SK-N-SH (cell line): Measurements from ENCODE around the gene SEC24B. TPM values are rescaled to one million over a fixed set of nuclear protein-coding genes. Genes with fewer than 3 reads are reported as not detected.

Source experiments
- CTCF ChIA-PET: fragments of 300-600, 350-600 bp; formaldehyde crosslinking; extraction: SDS; loops from one replicate; lab custom pipeline; 2021; lab: Yijun Ruan, JAX
- POLR2A ChIA-PET: fragments of 350-600 bp; sonication (Branson Sonifier 250); formaldehyde crosslinking; extraction: SDS; loops from one replicate; lab custom pipeline; 2020; ENCODE audit warnings: antibody characterized with exemption, inconsistent platforms; lab: Yijun Ruan, JAX
- DNase-seq: peaks from one replicate; pipeline ENCODE4 v3.0.0; 2012
- H2AFZ ChIP-seq: fragments of 200-600 bp; sonication (generic); 2 replicates; pipeline ENCODE4 v1.8.1; 2016; ENCODE audit warnings: antibody characterized with exemption, mild to moderate bottlenecking, low read depth
- H3F3A ChIP-seq: fragments of 200-600 bp; sonication (generic); replicated peaks from 2 replicates; pipeline ENCODE3; 2016; ENCODE audit warnings: antibody characterized with exemption, mild to moderate bottlenecking; ENCODE audit not compliant: insufficient read depth
- H3K27ac ChIP-seq, 2 experiments: fragments of 200-500 bp in 1 of 2; fragments of 200-600 bp in 1 of 2; sonication (Bioruptor generic) in 1 of 2; sonication (generic), shearing (Covaris generic) in 1 of 2; 2 replicates each; pipeline versions ENCODE4 v1.5.1 to v1.6.1; 2014 to 2016; ENCODE audit warnings: low read depth in 2 of 2, inconsistent platforms in 1 of 2, low read length in 1 of 2, mild to moderate bottlenecking in 1 of 2, mixed read lengths in 1 of 2
- H3K27me3 ChIP-seq: fragments of 200-600 bp; sonication (generic), shearing (Covaris generic); 2 replicates; pipeline ENCODE4 v1.6.1; 2016; ENCODE audit warnings: mixed run types; ENCODE audit not compliant: insufficient read depth
- H3K36me3 ChIP-seq, 2 experiments: fragments of 200-500 bp in 1 of 2; fragments of 200-600 bp in 1 of 2; sonication (Bioruptor generic) in 1 of 2; sonication (generic) in 1 of 2; replicated peaks in 1 of 2; 2 replicates each; pipeline versions ENCODE3 to v1.5.1; 2014 to 2016; ENCODE audit warnings: low read length in 1 of 2, mild to moderate bottlenecking in 1 of 2; ENCODE audit not compliant: insufficient read depth in 2 of 2, control insufficient read depth in 1 of 2
- H3K4me1 ChIP-seq, 2 experiments: fragments of 200-500 bp in 1 of 2; fragments of 200-600 bp in 1 of 2; sonication (Bioruptor generic) in 1 of 2; sonication (generic), shearing (Covaris generic) in 1 of 2; 2 replicates each; pipeline versions ENCODE4 v1.5.1 to v1.6.1; 2014 to 2016; ENCODE audit warnings: low read depth in 1 of 2, low read length in 1 of 2, mixed run types in 1 of 2; ENCODE audit not compliant: insufficient read depth in 2 of 2, control insufficient read depth in 1 of 2
- H3K4me2 ChIP-seq: fragments of 200-600 bp; sonication (generic), shearing (Covaris generic); 2 replicates; pipeline ENCODE4 v1.6.1; 2017; ENCODE audit warnings: mixed run types
- H3K4me3 ChIP-seq, 2 experiments: fragments of 200-500 bp in 1 of 2; fragments of 200-600 bp in 1 of 2; sonication (Bioruptor generic) in 1 of 2; sonication (generic), shearing (Covaris generic) in 1 of 2; 2 replicates each; pipeline versions ENCODE4 v1.5.1 to v1.8.1; 2014 to 2016; ENCODE audit warnings: low read depth in 2 of 2, inconsistent platforms in 1 of 2, low read length in 1 of 2, mild to moderate bottlenecking in 1 of 2, mixed read lengths in 1 of 2, moderate library complexity in 1 of 2
- H3K79me2 ChIP-seq: fragments of 200-600 bp; sonication (generic); 2 replicates; pipeline ENCODE4 v1.8.1; 2017; ENCODE audit warnings: mild to moderate bottlenecking; ENCODE audit not compliant: insufficient read depth
- H3K9ac ChIP-seq: fragments of 200-600 bp; sonication (generic); 2 replicates; pipeline ENCODE4 v1.6.1; 2017; ENCODE audit warnings: mixed run types
- H3K9me2 ChIP-seq: fragments of 200-600 bp; sonication (generic); 2 replicates; pipeline ENCODE4 v1.6.1; 2017; ENCODE audit warnings: mixed run types
- H3K9me3 ChIP-seq: fragments of 200-600 bp; sonication (generic); 2 replicates; pipeline ENCODE4 v1.6.1; 2017; ENCODE audit warnings: mixed run types, mild to moderate bottlenecking, moderate library complexity
- H4K20me1 ChIP-seq: fragments of 200-600 bp; sonication (generic); 2 replicates; pipeline ENCODE4 v1.6.1; 2017; ENCODE audit warnings: mild to moderate bottlenecking, mixed run types; ENCODE audit not compliant: insufficient read depth
- ELF1 ChIP-seq: IDR thresholded peaks from 2 replicates; pipeline ENCODE4 v1.4.0; 2012
- EP300 ChIP-seq, 2 experiments: IDR thresholded peaks; 2 replicates each; pipeline versions ENCODE4 v1.4.0 to v1.6.1; 2012; ENCODE audit warnings: borderline replicate concordance in 1 of 2, low read depth in 1 of 2, low read length in 1 of 2
- FOXM1 ChIP-seq: IDR thresholded peaks from 2 replicates; pipeline ENCODE4 v1.4.0; 2012; ENCODE audit warnings: low read depth, mild to moderate bottlenecking
- GABPA ChIP-seq: IDR thresholded peaks from 2 replicates; pipeline ENCODE4 v1.4.0; 2012; ENCODE audit warnings: low read depth, mild to moderate bottlenecking
- JUND ChIP-seq: IDR thresholded peaks from 2 replicates; pipeline ENCODE4 v1.4.0; 2012
- MEF2A ChIP-seq: IDR thresholded peaks from 2 replicates; pipeline ENCODE4 v1.4.0; 2012; ENCODE audit warnings: low read depth, borderline replicate concordance
- MXI1 ChIP-seq: IDR thresholded peaks from 2 replicates; pipeline ENCODE4 v1.6.1; 2012; ENCODE audit warnings: mild to moderate bottlenecking, low read depth, low read length, improper control_type of control experiment
- POLR2AphosphoS5 ChIP-seq: IDR thresholded peaks from 2 replicates; pipeline ENCODE4 v1.6.1; 2012; ENCODE audit warnings: low read depth, low read length
- RAD21 ChIP-seq: IDR thresholded peaks from 2 replicates; pipeline ENCODE4 v1.6.1; 2012; ENCODE audit warnings: mild to moderate bottlenecking, low read length
- RCOR1 ChIP-seq: fragments of 150-350 bp; IDR thresholded peaks from 2 replicates; pipeline ENCODE4 v1.6.1; 2017; ENCODE audit warnings: antibody characterized with exemption, low read length
- SMC3 ChIP-seq: IDR thresholded peaks from 2 replicates; pipeline ENCODE4 v1.6.1; 2012; ENCODE audit warnings: low read depth, low read length, improper control_type of control experiment
- TEAD4 ChIP-seq: IDR thresholded peaks from 2 replicates; pipeline ENCODE4 v1.4.0; 2012; ENCODE audit warnings: mild to moderate bottlenecking, borderline replicate concordance; ENCODE audit not compliant: insufficient read depth
- YY1 ChIP-seq: IDR thresholded peaks from 2 replicates; pipeline ENCODE4 v1.4.0; 2012; ENCODE audit warnings: low read depth, mild to moderate bottlenecking
- WGBS: methylation state at CpG from one replicate; pipeline ENCODE4 v1.1.6; 2017; ENCODE audit warnings: low lambda C conversion rate; 5-methylcytosine and 5-hydroxymethylcytosine counted together
- polyA plus RNA-seq, 3 experiments: library from polyadenylated mRNA; depleted of rRNA; stranded (reverse); fragments of >200 nt; gene quantifications; 2 replicates each; pipeline ENCODE4 v1.2.3, GENCODE V29; 2012
- TF ChIP-seq, protein P1 (sequence below): fragments of 200-600 bp; sonication (generic); IDR thresholded peaks from 2 replicates; pipeline ENCODE4 v1.6.1; 2017; ENCODE audit warnings: antibody characterized with exemption, mild to moderate bottlenecking, moderate library complexity
- TF ChIP-seq, protein P2 (sequence below): IDR thresholded peaks from 2 replicates; pipeline ENCODE4 v1.4.0; 2012; ENCODE audit warnings: low read depth, borderline replicate concordance
- TF ChIP-seq, protein P3 (sequence below): IDR thresholded peaks from 2 replicates; pipeline ENCODE4 v1.6.1; 2012; ENCODE audit warnings: mild to moderate bottlenecking, low read depth, low read length, moderate library complexity

Gene SEC24B
- polyA plus RNA-seq, 1 of the 3 experiments (the other 2 are of a cell fraction) = 23.0 TPM

DNA sequence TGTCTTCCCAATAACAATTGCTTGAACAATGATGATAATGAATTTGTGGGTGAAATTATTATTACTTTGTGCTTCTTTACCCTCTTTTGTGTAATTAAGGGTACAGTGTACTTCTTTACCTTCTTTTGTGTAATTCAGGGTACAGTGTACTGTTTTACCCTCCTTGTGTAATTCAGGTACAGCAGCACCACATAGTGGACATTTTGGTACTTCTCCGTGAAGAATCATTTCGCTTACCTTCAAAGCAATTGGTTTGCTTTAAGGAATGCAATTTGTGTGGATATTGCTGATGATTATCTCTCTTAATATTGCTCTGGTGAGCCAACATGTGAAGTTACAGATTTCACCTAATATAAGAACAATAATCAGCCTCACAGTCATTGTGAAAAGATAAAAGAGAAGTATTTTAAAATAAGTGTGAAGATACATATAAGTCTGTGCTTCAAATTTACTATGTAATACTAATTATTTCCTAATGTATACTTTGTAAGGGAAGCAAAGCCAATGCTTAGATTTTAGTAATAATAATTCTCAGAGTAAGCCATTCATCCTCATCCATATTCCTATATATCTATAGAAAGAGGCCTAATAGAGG, 27.2 kb upstream of the SEC24B start:
- no peaks in the 10 kb centered on the region for H3F3A ChIP-seq
- no peaks in the 10 kb centered on the region for H3K4me1 ChIP-seq
- no peak overlapping the region for H3K4me2 ChIP-seq
- no peaks in the 10 kb centered on the region for H3K9me3 ChIP-seq
- no peaks in the 10 kb centered on the region for H3K36me3 ChIP-seq
- no peaks in the 10 kb centered on the region for H3K9me2 ChIP-seq
- no peaks in the 10 kb centered on the region for H3K79me2 ChIP-seq
- WGBS = 2% methylated on average over 2 of the region's 2 CpGs
- no peak overlapping the region for H3K9ac ChIP-seq
- CTCF ChIA-PET = interaction anchor here (0.7 to 1.6 kb wide), 22 partner anchors 9 to 777 kb away, joined by 3 to 10 read pairs (median 4); no protein-coding TSS in a partner anchor
- H3K4me3 ChIP-seq = peak overlapping the region in 1 of 2 experiments; percentile 14; a peak in 1 of 4 replicates
- H2AFZ ChIP-seq = no peak overlapping the region
- peaks cover 8% of the 10 kb centered on the region; the same call in 1 of the 2 replicates for H3K27me3 ChIP-seq
- H3K27ac ChIP-seq = no peak overlapping the region
- POLR2A ChIA-PET = no interaction called here
- peak; percentile 29 for DNase-seq
- no peaks in the 10 kb centered on the region for H4K20me1 ChIP-seq
- TF ChIP-seq JUND (no peak), RCOR1 (no peak), SMC3 (peak; percentile 53), EP300 (IDR thresholded peaks at IDR 0.05; ENCODE audit: borderline replicate concordance in 1 of 2, low read depth in 1 of 2, low read length in 1 of 2) (no peak), RAD21 (peak; percentile 81)
- TF ChIP-seq, protein P1, sequence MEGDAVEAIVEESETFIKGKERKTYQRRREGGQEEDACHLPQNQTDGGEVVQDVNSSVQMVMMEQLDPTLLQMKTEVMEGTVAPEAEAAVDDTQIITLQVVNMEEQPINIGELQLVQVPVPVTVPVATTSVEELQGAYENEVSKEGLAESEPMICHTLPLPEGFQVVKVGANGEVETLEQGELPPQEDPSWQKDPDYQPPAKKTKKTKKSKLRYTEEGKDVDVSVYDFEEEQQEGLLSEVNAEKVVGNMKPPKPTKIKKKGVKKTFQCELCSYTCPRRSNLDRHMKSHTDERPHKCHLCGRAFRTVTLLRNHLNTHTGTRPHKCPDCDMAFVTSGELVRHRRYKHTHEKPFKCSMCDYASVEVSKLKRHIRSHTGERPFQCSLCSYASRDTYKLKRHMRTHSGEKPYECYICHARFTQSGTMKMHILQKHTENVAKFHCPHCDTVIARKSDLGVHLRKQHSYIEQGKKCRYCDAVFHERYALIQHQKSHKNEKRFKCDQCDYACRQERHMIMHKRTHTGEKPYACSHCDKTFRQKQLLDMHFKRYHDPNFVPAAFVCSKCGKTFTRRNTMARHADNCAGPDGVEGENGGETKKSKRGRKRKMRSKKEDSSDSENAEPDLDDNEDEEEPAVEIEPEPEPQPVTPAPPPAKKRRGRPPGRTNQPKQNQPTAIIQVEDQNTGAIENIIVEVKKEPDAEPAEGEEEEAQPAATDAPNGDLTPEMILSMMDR = peak; percentile 80
- TF ChIP-seq, protein P2, sequence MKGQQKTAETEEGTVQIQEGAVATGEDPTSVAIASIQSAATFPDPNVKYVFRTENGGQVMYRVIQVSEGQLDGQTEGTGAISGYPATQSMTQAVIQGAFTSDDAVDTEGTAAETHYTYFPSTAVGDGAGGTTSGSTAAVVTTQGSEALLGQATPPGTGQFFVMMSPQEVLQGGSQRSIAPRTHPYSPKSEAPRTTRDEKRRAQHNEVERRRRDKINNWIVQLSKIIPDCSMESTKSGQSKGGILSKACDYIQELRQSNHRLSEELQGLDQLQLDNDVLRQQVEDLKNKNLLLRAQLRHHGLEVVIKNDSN = no peak
- TF ChIP-seq, all 33 proteins: peak for 3

DNA sequence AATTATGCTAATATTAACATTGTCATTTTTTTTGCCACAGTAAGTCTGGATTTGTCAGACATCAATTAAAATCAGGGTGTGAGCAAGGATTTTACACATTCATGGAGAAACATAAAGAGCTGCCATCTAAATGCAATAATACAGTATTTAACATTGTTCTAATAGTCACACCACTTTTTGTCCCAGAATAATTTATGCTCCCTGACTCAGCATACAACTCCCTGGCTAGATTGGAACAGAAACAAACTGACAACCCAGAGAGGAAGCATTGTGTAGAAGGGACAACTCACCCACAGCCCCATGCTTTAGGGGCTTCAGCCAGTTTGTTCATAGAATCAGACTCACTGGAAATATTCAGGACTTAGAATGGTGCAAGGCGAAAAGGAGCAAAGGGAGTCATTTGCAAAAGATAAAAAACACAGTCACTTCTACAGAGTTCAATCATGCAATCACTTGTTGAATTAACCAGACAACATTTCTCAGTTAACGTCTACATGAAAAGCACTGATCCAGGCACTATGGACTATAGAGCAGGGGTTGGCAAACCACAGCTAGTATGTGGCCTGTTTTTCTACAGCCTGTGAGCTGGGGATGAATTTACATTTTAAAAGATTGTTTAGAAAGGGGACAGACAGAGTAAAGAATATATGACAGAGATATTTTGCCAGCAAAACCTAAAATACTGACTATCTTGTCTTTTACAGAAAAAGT, 26.4 kb upstream of the SEC24B start:
- no peaks in the 10 kb centered on the region; a peak in 2 of 4 replicates for H3K4me1 ChIP-seq
- TF ChIP-seq FOXM1 (no peak), POLR2AphosphoS5 (no peak), TEAD4 (no peak), GABPA (no peak), YY1 (no peak), MEF2A (no peak), ELF1 (no peak), MXI1 (no peak)
- TF ChIP-seq, protein P3, sequence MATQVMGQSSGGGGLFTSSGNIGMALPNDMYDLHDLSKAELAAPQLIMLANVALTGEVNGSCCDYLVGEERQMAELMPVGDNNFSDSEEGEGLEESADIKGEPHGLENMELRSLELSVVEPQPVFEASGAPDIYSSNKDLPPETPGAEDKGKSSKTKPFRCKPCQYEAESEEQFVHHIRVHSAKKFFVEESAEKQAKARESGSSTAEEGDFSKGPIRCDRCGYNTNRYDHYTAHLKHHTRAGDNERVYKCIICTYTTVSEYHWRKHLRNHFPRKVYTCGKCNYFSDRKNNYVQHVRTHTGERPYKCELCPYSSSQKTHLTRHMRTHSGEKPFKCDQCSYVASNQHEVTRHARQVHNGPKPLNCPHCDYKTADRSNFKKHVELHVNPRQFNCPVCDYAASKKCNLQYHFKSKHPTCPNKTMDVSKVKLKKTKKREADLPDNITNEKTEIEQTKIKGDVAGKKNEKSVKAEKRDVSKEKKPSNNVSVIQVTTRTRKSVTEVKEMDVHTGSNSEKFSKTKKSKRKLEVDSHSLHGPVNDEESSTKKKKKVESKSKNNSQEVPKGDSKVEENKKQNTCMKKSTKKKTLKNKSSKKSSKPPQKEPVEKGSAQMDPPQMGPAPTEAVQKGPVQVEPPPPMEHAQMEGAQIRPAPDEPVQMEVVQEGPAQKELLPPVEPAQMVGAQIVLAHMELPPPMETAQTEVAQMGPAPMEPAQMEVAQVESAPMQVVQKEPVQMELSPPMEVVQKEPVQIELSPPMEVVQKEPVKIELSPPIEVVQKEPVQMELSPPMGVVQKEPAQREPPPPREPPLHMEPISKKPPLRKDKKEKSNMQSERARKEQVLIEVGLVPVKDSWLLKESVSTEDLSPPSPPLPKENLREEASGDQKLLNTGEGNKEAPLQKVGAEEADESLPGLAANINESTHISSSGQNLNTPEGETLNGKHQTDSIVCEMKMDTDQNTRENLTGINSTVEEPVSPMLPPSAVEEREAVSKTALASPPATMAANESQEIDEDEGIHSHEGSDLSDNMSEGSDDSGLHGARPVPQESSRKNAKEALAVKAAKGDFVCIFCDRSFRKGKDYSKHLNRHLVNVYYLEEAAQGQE = no peak
- TF ChIP-seq, all 33 proteins: peak for 0
- Histone ChIP-seq H3K36me3 (no peaks in the 10 kb centered on the region), H3K27ac (no peak overlapping the region), H3F3A (no peaks in the 10 kb centered on the region), H3K4me3 (no peak overlapping the region), H3K79me2 (no peaks in the 10 kb centered on the region), H3K9ac (no peak overlapping the region), H3K4me2 (no peak overlapping the region), H2AFZ (no peak overlapping the region), H3K9me3 (no peaks in the 10 kb centered on the region), H3K9me2 (no peaks in the 10 kb centered on the region), H3K27me3 (peaks cover 4% of the 10 kb centered on the region; the same call in 1 of the 2 replicates), H4K20me1 (no peaks in the 10 kb centered on the region)
- POLR2A ChIA-PET = no interaction called here
- DNase-seq = no peak
- WGBS = 41% methylated on average over 2 of the region's 2 CpGs
- CTCF ChIA-PET = interaction anchor here (0.7 to 1.2 kb wide), 4 partner anchors 14 to 578 kb away, joined by 3 read pairs; no protein-coding TSS in a partner anchor
